ENCODE results near the gene CHODL.

CHODL gene

DNA sequence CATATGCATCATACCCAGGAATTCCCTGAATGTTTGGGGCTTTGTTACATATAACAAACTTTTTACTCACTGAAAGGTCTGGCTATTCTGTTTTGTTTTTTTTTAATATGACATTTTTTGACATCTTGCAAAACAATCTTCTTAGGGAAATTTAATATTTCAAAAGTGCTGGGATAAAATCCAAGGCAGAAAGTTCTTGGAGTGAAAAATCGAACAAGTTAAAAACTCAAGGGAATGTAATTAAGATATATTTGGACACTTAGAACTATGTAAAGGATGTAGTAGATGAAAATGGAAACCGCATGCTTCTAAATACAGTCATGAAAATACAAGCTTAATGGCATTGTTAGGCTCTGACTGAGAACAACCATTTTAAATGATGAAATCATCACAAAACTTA lies 8.6 kb downstream of the CHODL start:
- TF ChIP-seq, protein P1, sequence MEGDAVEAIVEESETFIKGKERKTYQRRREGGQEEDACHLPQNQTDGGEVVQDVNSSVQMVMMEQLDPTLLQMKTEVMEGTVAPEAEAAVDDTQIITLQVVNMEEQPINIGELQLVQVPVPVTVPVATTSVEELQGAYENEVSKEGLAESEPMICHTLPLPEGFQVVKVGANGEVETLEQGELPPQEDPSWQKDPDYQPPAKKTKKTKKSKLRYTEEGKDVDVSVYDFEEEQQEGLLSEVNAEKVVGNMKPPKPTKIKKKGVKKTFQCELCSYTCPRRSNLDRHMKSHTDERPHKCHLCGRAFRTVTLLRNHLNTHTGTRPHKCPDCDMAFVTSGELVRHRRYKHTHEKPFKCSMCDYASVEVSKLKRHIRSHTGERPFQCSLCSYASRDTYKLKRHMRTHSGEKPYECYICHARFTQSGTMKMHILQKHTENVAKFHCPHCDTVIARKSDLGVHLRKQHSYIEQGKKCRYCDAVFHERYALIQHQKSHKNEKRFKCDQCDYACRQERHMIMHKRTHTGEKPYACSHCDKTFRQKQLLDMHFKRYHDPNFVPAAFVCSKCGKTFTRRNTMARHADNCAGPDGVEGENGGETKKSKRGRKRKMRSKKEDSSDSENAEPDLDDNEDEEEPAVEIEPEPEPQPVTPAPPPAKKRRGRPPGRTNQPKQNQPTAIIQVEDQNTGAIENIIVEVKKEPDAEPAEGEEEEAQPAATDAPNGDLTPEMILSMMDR (conservative IDR thresholded peaks at IDR 0.05; ENCODE audit: low read depth, low read length), result no peak

DNA sequence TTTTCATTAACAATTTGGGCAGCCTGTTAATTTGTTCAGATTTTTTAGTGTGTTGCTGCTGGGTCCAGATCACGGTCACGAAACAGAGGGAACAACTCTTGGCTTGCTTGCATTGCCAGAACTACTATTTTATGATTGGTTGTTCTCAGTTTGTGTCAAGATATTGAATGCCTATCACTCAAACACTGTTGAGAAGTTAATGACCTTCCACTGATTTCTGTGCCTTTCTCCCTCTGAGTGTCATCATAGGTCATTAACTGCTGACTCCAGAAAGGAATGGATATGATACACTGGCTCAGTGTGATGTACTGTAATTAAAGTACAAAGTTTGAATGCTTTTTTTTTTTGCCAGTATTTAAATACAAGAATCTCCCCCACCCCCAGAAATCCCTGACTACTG lies 9.2 kb downstream of the CHODL start:
- no peak overlapping the region for H3K4me3 ChIP-seq (ENCODE audit: low read depth, low read length)
- TF ChIP-seq, protein P1 (conservative IDR thresholded peaks at IDR 0.05; ENCODE audit: low read depth, low read length), result no peak
- no peak for DNase-seq (ENCODE audit: low read depth)

More for the DNA sequence above, 8.6 kb downstream of the CHODL start:
- H3K4me3 ChIP-seq (ENCODE audit: low read depth, low read length), result no peak overlapping the region
- DNase-seq (ENCODE audit: low read depth), result no peak

DNA sequence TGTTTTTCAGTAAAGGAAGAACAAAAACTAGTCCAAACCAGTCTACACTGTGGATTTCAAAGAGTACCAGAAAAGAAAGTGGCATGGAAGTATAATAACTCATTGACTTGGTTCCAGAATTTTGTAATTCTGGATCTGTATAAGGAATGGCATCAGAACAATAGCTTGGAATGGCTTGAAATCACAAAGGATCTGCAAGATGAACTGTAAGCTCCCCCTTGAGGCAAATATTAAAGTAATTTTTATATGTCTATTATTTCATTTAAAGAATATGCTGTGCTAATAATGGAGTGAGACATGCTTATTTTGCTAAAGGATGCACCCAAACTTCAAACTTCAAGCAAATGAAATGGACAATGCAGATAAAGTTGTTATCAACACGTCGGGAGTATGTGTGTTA lies 21.3 kb downstream of the CHODL start:
- DNase-seq (ENCODE audit: low read depth), result peak; percentile 21
- TF ChIP-seq, protein P1 (conservative IDR thresholded peaks at IDR 0.05; ENCODE audit: low read depth, low read length), result peak; percentile 17
- H3K4me3 ChIP-seq (ENCODE audit: low read depth, low read length), result no peak overlapping the region

DNA sequence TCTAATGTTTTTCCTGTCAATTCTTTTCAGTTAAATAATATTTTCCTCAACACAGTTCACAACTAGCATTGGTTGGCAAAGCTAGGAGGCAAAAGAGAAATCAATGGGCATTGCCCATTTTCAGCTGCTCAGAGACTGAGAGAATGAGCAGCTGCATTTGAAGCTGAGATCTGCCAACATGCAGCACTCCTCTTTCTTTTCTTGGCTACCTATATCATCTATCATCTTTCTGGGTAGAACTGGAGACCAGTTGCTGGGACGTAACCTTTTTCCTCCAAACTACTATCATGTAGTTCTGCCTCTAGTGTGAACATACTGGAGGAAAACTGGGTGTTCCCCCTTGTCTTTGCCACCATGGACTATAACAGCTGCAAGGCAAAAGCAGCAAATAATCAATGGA lies 22.9 kb downstream of the CHODL start:
- DNase-seq (ENCODE audit: low read depth), result no peak
- TF ChIP-seq, protein P1 (conservative IDR thresholded peaks at IDR 0.05; ENCODE audit: low read depth, low read length), result no peak
- no peak overlapping the region for H3K4me3 ChIP-seq (ENCODE audit: low read depth, low read length)

DNA sequence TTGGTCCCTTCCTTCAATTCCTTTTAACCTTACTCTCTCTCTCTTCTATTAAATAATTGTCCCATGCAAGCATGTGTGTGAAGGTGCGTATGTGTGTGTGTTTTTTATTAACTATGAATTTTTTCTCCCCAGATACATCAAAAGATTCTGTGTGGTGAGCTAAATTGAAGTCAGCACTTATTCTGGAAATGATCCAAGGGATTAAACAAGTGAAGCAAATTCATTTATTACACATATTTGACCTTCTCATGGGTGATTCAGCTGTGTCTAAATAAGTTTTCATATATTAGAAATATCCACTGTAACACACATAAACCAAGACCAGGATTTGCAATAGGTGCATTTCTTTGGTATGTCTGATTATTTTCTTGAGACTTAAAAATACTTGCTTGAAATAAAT lies 24.3 kb downstream of the CHODL start:
- DNase-seq (ENCODE audit: low read depth), result no peak
- TF ChIP-seq, protein P1 (conservative IDR thresholded peaks at IDR 0.05; ENCODE audit: low read depth, low read length), result no peak

DNA sequence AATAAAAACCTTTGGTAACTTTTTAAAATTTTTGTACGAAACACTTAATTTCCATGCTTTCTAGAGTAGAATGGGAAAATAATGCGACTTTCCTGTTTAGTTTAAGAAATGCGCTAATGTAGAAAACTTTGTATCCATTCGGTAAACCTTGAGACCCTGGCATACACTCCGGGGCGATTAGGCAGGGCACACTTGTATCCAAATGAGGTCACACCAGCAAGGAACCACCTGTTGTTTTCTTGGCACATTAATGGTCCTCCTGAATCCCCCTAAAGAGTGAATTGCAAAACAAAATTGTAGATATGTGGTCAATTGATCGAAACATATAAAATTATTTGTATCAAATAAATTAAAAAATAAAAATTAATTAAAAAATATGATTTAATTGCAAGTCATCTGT lies 25.2 kb downstream of the CHODL start:
- no peak overlapping the region for H3K4me3 ChIP-seq (ENCODE audit: low read depth, low read length)
- TF ChIP-seq, protein P1 (conservative IDR thresholded peaks at IDR 0.05; ENCODE audit: low read depth, low read length), result no peak
- DNase-seq (ENCODE audit: low read depth), result no peak

More for the DNA sequence above, 24.3 kb downstream of the CHODL start:
- no peak overlapping the region for H3K4me3 ChIP-seq (ENCODE audit: low read depth, low read length)

DNA sequence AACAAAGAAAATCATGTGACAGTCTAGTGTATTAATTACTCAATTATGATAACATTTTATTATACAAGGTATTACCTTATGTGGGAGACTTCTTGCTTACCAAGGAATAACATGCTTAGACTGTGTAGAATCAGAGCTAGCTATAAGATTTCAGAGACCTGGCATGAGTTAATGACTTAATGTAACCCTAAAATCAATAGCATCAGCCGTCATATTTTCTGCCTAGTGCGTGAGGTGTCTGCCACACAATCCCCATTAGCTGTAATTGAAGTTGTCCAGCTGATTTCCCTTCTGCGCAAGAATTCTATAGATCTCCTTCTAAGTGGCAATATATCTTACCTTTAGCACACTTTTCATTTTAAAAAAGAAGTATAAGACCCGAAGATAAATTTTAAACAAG lies 28.8 kb downstream of the CHODL start:
- no peak overlapping the region for H3K4me3 ChIP-seq (ENCODE audit: low read depth, low read length)
- no peak for DNase-seq (ENCODE audit: low read depth)
- TF ChIP-seq, protein P1 (conservative IDR thresholded peaks at IDR 0.05; ENCODE audit: low read depth, low read length), result no peak
